Effector memory CD4-positive, alpha-beta T cell (primary cell): Measurements from ENCODE around the gene ARPC1B.

Experiments used
- DNase-seq, 3 donors: peaks; one replicate each; pipeline ENCODE4 v3.0.0-alpha.2; 2020
- H3K27ac ChIP-seq: 2 replicates; pipeline ENCODE4 v1.7.0; 2013; ENCODE audit warnings: mild to moderate bottlenecking, low read length, moderate library complexity; ENCODE audit not compliant: insufficient read depth, poor library complexity, severe bottlenecking
- H3K27me3 ChIP-seq: replicated peaks from 2 replicates; pipeline ENCODE4 v1.7.0; 2013; ENCODE audit warnings: mild to moderate bottlenecking, low read length; ENCODE audit not compliant: insufficient read depth, control insufficient read depth, poor library complexity, severe bottlenecking
- H3K36me3 ChIP-seq: 2 replicates; pipeline ENCODE4 v1.7.0; 2013; ENCODE audit warnings: mild to moderate bottlenecking, low read length, moderate library complexity; ENCODE audit not compliant: control insufficient read depth, insufficient read depth
- H3K4me1 ChIP-seq: 2 replicates; pipeline ENCODE4 v1.7.0; 2013; ENCODE audit warnings: low read length, mild to moderate bottlenecking; ENCODE audit not compliant: control insufficient read depth, insufficient read depth, poor library complexity, severe bottlenecking
- H3K4me3 ChIP-seq: 2 replicates; pipeline ENCODE4 v1.7.0; 2013; ENCODE audit warnings: low read length, low read depth, mild to moderate bottlenecking; ENCODE audit not compliant: insufficient read depth, poor library complexity, severe bottlenecking
- H3K9me3 ChIP-seq: 2 replicates; pipeline ENCODE4 v1.7.0; 2013; ENCODE audit warnings: mild to moderate bottlenecking, low read length, moderate library complexity; ENCODE audit not compliant: control insufficient read depth

The ARPC1B gene

DNA sequence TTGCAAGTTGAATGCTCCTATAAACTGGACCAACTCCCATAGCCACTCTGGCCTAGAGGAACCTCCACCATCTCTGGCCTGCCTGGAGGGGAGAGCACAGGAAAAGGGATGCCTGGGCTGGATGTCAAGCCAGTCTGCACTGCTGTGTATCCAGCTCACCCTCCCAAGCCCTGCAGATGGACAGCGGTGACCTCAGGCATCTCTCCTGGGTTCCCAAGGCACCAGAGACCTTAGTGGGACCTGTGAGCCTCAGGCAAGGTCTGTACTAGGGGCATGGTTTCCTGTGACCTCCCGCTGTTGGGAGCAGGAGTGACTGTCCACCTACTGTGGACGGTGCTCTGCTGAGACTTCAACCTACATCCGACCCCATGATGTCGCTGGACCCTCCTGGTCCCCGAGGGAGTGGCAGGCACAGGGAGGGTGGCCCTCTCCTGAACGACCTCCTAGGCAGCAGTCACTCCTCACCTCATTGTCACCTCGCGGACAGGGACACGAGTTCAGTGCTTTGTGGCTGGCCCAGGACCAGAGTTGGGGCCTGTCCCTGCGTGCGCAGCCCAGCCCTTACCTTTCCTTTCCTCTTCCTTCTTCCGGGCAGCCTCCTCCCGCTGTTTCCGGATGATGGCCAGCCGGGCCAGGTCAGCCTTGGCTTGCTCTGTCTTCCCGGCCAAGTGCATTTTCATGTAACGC lies 22.9 kb downstream of the ARPC1B start:
- Histone ChIP-seq H3K4me1 (peaks cover 11% of the 10 kb centered on the region), H3K36me3 (peaks cover 59% of the 10 kb centered on the region), H3K27ac (no peak overlapping the region), H3K9me3 (no peaks in the 10 kb centered on the region), H3K27me3 (no peaks in the 10 kb centered on the region), H3K4me3 (no peak overlapping the region)
- no peak for DNase-seq

DNA sequence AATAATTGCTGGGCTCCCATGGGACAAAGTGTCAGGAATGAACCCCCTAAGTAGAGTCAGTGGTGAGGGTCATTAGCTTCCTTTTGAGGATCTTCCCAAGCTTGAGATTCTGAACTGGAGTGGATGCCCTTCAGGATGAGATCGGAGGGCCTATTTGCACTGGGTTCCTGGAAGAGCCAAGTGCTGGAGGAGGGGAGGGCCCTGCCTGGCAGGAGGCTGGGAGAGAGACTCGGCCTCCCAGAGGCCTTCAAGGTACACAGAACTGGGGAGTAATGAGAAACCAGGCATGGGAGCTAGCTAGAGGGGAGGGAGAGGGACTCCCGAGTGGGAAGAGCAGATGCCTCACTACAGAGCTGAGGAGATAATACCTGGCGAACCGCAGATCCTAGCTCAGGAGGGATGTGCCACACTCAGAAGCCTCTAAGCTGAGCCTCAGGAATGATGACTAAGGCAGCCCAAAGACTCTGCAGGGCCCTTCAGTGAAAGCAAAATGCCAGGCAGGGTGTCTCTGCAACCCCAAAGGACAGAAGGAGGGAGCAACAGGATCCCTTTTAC lies 24.4 kb downstream of the ARPC1B start:
- no peaks in the 10 kb centered on the region for H3K9me3 ChIP-seq
- H3K36me3 ChIP-seq, result peaks cover 65% of the 10 kb centered on the region
- peak overlapping the region; percentile 4 for H3K27ac ChIP-seq
- H3K27me3 ChIP-seq, result no peaks in the 10 kb centered on the region
- H3K4me3 ChIP-seq, result no peak overlapping the region
- DNase-seq, result no peak
- no peaks in the 10 kb centered on the region for H3K4me1 ChIP-seq

DNA sequence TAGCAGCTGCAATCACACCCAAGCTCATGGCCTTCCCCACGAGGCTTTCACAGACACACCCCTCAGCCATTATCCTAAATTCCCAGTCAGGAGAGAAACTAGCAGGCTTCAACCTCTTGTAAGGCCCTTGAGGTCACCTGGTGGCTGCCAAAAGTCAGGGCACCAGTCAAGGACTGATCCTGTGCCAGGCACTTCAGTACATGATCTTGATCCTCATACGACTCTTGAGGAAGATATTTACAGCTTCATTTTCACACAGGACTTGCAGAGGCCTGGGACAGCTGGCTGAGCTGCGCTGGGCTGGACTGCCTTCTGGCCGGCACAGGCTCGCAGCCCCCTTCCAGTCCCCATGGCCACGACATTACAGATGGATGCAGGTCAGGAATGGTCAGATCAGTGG lies 25.1 kb downstream of the ARPC1B start:
- DNase-seq, result no peak
- H3K27me3 ChIP-seq, result no peaks in the 10 kb centered on the region
- H3K4me1 ChIP-seq, result no peaks in the 10 kb centered on the region
- H3K4me3 ChIP-seq, result no peak overlapping the region
- H3K9me3 ChIP-seq, result no peaks in the 10 kb centered on the region
- H3K27ac ChIP-seq, result peak overlapping the region; percentile 4
- H3K36me3 ChIP-seq, result peaks cover 68% of the 10 kb centered on the region

DNA sequence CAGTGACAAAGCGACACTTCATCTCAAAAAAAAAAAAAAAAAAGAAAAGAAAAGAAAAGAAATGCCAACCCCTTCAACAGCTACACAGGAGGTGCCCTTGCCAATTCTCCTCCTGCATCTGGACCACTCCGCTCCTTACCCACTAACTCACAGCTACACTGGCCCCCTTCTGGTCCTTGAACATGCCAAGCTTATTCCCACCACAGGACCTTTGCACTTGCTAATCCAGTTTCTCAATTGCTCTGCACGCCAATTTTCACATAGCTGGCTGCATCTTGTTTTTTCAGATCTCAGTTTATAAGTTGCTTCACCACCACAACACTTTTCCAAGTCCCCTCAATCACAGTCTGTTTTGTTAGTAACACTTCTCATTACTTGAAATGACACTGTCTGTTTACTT lies 28.3 kb downstream of the ARPC1B start:
- DNase-seq, result no peak
- Histone ChIP-seq H3K27me3 (no peaks in the 10 kb centered on the region), H3K9me3 (no peaks in the 10 kb centered on the region), H3K27ac (no peak overlapping the region), H3K4me1 (peaks cover 14% of the 10 kb centered on the region), H3K4me3 (no peak overlapping the region), H3K36me3 (peaks cover 44% of the 10 kb centered on the region)

DNA sequence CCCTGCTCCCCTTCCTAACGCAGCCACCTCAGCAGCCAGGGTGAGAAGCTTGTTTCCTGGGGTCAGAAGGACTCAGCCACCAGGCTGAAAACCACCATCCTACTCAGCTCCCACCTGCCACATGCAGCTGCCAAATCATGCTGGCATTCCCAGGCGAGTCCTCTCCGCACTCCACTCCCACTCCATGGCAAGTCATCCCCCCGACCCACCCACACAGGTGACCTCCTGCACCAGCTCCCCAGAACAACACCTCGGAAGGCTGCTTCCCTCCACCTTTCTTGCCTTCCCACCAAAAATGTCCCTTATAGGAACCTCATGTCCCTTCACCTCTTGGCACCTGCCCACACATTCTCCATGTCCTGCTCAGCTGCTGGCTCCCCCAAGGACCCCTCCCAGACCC lies 29.2 kb downstream of the ARPC1B start:
- DNase-seq, result no peak
- Histone ChIP-seq H3K27me3 (no peaks in the 10 kb centered on the region), H3K9me3 (no peaks in the 10 kb centered on the region), H3K4me1 (peaks cover 14% of the 10 kb centered on the region), H3K4me3 (no peak overlapping the region), H3K36me3 (peaks cover 42% of the 10 kb centered on the region), H3K27ac (no peak overlapping the region)

DNA sequence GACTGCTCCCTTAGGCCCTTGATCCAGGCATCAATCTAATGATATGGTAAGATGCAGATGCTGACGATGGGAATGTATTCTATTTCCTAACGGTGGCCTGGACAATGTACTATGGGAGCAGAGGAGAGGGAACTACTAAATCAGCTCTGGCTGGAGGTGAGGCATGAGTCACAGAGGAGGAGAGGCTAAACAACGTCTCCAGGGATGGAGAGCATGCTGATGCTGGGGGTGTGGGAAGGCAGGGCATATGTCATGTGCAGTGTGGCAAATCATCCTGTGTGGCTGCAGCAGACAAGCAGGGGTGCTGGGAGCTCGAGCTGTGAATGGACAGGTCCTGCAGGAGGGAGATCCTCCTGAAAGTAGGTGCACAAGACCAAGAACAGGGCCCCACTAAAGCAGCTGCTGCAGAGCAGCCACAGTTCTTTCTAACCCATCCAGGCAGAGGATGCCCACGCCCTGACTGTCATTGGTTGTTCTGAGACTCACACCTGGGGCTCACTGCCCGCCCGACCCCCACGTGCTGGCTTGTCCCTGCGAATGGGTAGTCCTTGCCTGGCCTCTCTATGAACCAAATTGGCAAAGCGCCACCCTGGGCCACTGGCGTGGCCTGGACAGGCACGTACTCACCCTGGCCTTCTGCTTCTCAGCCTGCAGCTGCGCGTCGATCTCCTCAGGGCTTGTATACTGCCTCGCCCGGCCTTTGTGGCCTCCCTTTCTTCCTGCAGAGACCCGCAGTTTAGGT lies 29.9 kb downstream of the ARPC1B start:
- H3K4me1 ChIP-seq, result peaks cover 16% of the 10 kb centered on the region
- H3K27me3 ChIP-seq, result no peaks in the 10 kb centered on the region
- H3K27ac ChIP-seq, result no peak overlapping the region
- peaks cover 42% of the 10 kb centered on the region for H3K36me3 ChIP-seq
- no peak for DNase-seq
- H3K4me3 ChIP-seq, result no peak overlapping the region
- no peaks in the 10 kb centered on the region for H3K9me3 ChIP-seq

DNA sequence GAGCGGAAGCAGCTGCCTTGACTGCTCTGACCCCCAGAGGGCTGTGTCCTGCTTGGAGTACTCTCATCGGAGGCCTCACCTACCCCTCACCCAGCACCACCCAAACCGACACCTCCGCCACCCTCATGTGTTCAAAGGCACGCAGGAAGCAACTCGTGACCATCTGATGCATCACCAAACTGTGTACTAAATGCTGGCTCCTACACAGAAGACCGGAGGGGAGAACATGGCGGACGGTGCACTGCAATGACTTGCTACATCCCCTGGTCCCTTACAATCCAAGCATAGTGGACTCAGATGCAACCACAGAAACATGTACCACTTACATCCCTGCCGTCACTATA lies 30.4 kb downstream of the ARPC1B start:
- no peak for DNase-seq
- H3K27ac ChIP-seq, result no peak overlapping the region
- H3K36me3 ChIP-seq, result peaks cover 42% of the 10 kb centered on the region
- H3K27me3 ChIP-seq, result no peaks in the 10 kb centered on the region
- no peak overlapping the region for H3K4me3 ChIP-seq
- no peaks in the 10 kb centered on the region for H3K9me3 ChIP-seq
- H3K4me1 ChIP-seq, result peaks cover 21% of the 10 kb centered on the region

DNA sequence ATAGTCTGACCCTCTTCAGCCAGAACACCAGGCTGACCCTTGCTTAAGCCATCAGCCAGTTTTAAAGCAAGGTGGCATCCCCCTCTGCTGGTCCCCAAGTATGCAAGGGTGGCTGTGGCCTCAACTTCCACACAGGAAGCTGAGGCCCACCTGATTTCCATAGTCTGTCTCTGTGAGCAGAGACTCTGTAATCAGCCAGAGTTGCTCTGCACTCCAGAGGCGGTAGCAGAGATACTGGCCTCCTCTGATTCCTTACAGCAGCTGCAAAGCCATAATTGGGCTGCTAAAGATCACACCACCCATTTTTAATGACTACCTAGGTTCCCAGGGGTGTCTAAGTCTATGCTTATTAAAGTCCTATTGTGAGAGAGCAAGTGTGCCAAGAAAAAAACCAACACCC lies 32.0 kb downstream of the ARPC1B start:
- Histone ChIP-seq H3K9me3 (no peaks in the 10 kb centered on the region), H3K36me3 (peaks cover 40% of the 10 kb centered on the region), H3K4me1 (peaks cover 25% of the 10 kb centered on the region), H3K4me3 (no peak overlapping the region), H3K27me3 (no peaks in the 10 kb centered on the region), H3K27ac (no peak overlapping the region)
- no peak for DNase-seq

DNA sequence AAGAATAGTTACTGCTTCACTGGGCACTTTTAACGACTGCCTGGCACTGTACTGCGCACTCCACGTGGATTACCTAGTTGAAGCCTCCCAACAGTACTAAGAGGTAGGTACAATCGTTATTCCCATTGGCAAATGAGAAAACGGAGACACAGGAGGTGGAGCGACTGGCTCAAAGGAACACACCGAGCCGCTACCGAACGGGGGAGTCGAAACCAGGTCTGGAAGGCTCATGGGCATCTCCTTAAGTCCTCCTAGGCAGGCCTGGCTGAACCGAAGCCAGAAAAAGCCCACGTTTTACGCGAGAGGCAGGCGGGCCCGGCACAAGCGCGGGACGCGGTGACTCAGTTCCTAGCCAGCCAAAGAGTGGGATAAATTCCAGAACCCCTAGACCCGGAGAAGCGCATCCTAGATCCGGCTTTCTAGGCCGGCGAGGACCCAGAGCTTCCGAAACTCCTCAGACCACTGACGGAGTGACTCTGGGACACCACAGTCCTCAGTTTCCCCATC lies 33.4 kb downstream of the ARPC1B start:
- Histone ChIP-seq H3K4me3 (peak overlapping the region; percentile 83), H3K9me3 (no peaks in the 10 kb centered on the region), H3K27me3 (no peaks in the 10 kb centered on the region), H3K4me1 (peaks cover 25% of the 10 kb centered on the region), H3K36me3 (peaks cover 44% of the 10 kb centered on the region), H3K27ac (peak overlapping the region; percentile 94)
- DNase-seq, result peak; percentile 18 to 24 (median 24)
